Neural progenitor cell (in vitro differentiated cells): ENCODE results near the gene SLC25A52. TPM values are rescaled to one million over a fixed set of nuclear protein-coding genes. Genes with fewer than 3 reads are reported as not detected.

ENCODE experiments used
- DNase-seq: peaks from one replicate; pipeline ENCODE4 v3.0.0-alpha.2; 2016; ENCODE audit warnings: low spot score
- H2AFZ ChIP-seq: fragments of 200-600 bp; sonication (generic); replicated peaks from 2 replicates; pipeline ENCODE4 v1.6.1; 2016; ENCODE audit warnings: antibody characterized with exemption
- H3F3A ChIP-seq: fragments of 200-600 bp; sonication (generic); 2 replicates; pipeline ENCODE4 v1.6.1; 2016; ENCODE audit warnings: antibody characterized with exemption, low read depth
- H3K27ac ChIP-seq: fragments of 200-600 bp; sonication (generic); 2 replicates; pipeline ENCODE4 v1.5.1; 2016; ENCODE audit warnings: mild to moderate bottlenecking
- H3K27me3 ChIP-seq: fragments of 200-600 bp; sonication (generic); 2 replicates; pipeline ENCODE4 v1.6.1; 2016; ENCODE audit warnings: mild to moderate bottlenecking, moderate library complexity
- H3K36me3 ChIP-seq: fragments of 200-600 bp; sonication (generic); 2 replicates; pipeline ENCODE4 v1.5.1; 2016
- H3K4me1 ChIP-seq: fragments of 200-600 bp; sonication (generic); 2 replicates; pipeline ENCODE4 v1.6.1; 2016; ENCODE audit warnings: mixed run types
- H3K4me2 ChIP-seq: fragments of 200-600 bp; sonication (generic); 2 replicates; pipeline ENCODE4 v1.6.1; 2016
- H3K4me3 ChIP-seq: fragments of 200-600 bp; sonication (generic); 2 replicates; pipeline ENCODE4 v1.5.1; 2016
- H3K79me2 ChIP-seq: fragments of 200-600 bp; sonication (generic); 2 replicates; pipeline ENCODE4 v1.6.1; 2016; ENCODE audit warnings: low read depth
- H3K9ac ChIP-seq: fragments of 200-600 bp; sonication (generic); 2 replicates; pipeline ENCODE4 v1.6.1; 2016
- H3K9me3 ChIP-seq: fragments of 200-600 bp; sonication (generic); 2 replicates; pipeline ENCODE4 v1.5.1; 2016; ENCODE audit warnings: low read depth
- H4K20me1 ChIP-seq: fragments of 200-600 bp; sonication (generic); 2 replicates; pipeline ENCODE4 v1.6.1; 2016; ENCODE audit warnings: low read depth
- H3K27ac Mint-ChIP-seq: 3 replicates; pipeline ENCODE4 v1.8.0; 2021; ENCODE audit warnings: mixed read lengths
- H3K27me3 Mint-ChIP-seq: 2 replicates; pipeline ENCODE4 v1.8.0; 2022; ENCODE audit warnings: low read depth, mild to moderate bottlenecking, inconsistent platforms, moderate library complexity, mixed read lengths; ENCODE audit not compliant: insufficient read depth
- H3K36me3 Mint-ChIP-seq: 3 replicates; pipeline ENCODE4 v1.8.0; 2021; ENCODE audit warnings: mixed read lengths
- H3K4me1 Mint-ChIP-seq: 3 replicates; pipeline ENCODE4 v1.8.0; 2021; ENCODE audit warnings: mixed read lengths
- H3K4me3 Mint-ChIP-seq: 3 replicates; pipeline ENCODE4 v1.8.0; 2021; ENCODE audit warnings: mild to moderate bottlenecking, moderate library complexity, mixed read lengths
- H3K9me3 Mint-ChIP-seq: 3 replicates; pipeline ENCODE4 v1.8.0; 2020; ENCODE audit warnings: mixed read lengths
- EZH2 ChIP-seq: fragments of 200-600 bp; sonication (generic); IDR thresholded peaks from 2 replicates; pipeline ENCODE4 v1.6.1; 2017; ENCODE audit warnings: antibody characterized with exemption, mild to moderate bottlenecking, moderate library complexity
- EZH2phosphoT487 ChIP-seq: fragments of 200-600 bp; sonication (generic); IDR thresholded peaks from 2 replicates; pipeline ENCODE4 v1.6.1; 2017; ENCODE audit warnings: antibody characterized with exemption
- total RNA-seq: library from RNA; depleted of rRNA; stranded (reverse); fragments of >200 nt; gene quantifications from 2 replicates; pipeline ENCODE4 v1.2.3, GENCODE V29; 2015; ENCODE audit warnings: low replicate concordance
- TF ChIP-seq, protein P1 (sequence below): fragments of 200-600 bp; sonication (generic); IDR thresholded peaks from 2 replicates; pipeline ENCODE4 v1.5.1; 2017; ENCODE audit warnings: antibody characterized with exemption, mild to moderate bottlenecking

The SLC25A52 gene
- total RNA-seq, 1 donor from 2014 or later, result not detected

DNA sequence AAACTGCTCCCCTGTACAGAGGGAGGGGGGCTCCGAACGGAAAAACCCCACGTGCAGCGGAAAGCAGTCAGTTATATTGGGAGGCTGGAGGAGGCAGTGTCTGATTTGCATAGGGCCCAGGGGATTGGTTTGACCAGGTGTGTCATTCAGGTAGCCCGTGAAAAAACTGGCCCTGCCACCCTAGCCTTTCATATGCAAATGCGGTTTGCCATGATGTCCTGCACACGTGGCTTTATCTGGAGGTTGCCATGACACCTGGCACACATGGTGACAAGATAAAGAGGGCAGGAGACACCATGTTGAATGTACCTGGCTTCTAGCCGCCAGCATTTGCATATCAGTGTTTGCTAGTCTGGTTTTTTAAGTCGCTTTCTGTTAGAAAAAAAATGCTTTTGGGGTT, 20.5 kb downstream of the SLC25A52 start:
- H3K4me3 Mint-ChIP-seq, result no peak overlapping the region
- H3K9me3 Mint-ChIP-seq, result peaks cover 11% of the 10 kb centered on the region
- no peaks in the 10 kb centered on the region for H3K4me1 Mint-ChIP-seq
- no peaks in the 10 kb centered on the region for H4K20me1 ChIP-seq
- TF ChIP-seq EZH2, result no peak
- TF ChIP-seq, protein P1, sequence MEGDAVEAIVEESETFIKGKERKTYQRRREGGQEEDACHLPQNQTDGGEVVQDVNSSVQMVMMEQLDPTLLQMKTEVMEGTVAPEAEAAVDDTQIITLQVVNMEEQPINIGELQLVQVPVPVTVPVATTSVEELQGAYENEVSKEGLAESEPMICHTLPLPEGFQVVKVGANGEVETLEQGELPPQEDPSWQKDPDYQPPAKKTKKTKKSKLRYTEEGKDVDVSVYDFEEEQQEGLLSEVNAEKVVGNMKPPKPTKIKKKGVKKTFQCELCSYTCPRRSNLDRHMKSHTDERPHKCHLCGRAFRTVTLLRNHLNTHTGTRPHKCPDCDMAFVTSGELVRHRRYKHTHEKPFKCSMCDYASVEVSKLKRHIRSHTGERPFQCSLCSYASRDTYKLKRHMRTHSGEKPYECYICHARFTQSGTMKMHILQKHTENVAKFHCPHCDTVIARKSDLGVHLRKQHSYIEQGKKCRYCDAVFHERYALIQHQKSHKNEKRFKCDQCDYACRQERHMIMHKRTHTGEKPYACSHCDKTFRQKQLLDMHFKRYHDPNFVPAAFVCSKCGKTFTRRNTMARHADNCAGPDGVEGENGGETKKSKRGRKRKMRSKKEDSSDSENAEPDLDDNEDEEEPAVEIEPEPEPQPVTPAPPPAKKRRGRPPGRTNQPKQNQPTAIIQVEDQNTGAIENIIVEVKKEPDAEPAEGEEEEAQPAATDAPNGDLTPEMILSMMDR, result no peak
- TF ChIP-seq EZH2phosphoT487, result no peak
- H3K27me3 Mint-ChIP-seq, result peaks cover 2% of the 10 kb centered on the region
- H3K36me3 Mint-ChIP-seq, result no peaks in the 10 kb centered on the region
- no peaks in the 10 kb centered on the region for H3F3A ChIP-seq
- H2AFZ ChIP-seq, result no peak overlapping the region
- no peak overlapping the region for H3K4me2 ChIP-seq
- no peak overlapping the region for H3K4me3 ChIP-seq
- H3K27ac ChIP-seq, result no peak overlapping the region
- H3K27ac Mint-ChIP-seq, result no peak overlapping the region
- no peak for DNase-seq
- no peaks in the 10 kb centered on the region for H3K4me1 ChIP-seq
- H3K9me3 ChIP-seq, result no peaks in the 10 kb centered on the region
- H3K79me2 ChIP-seq, result no peaks in the 10 kb centered on the region
- no peaks in the 10 kb centered on the region for H3K27me3 ChIP-seq
- no peak overlapping the region for H3K9ac ChIP-seq
- H3K36me3 ChIP-seq, result no peaks in the 10 kb centered on the region

DNA sequence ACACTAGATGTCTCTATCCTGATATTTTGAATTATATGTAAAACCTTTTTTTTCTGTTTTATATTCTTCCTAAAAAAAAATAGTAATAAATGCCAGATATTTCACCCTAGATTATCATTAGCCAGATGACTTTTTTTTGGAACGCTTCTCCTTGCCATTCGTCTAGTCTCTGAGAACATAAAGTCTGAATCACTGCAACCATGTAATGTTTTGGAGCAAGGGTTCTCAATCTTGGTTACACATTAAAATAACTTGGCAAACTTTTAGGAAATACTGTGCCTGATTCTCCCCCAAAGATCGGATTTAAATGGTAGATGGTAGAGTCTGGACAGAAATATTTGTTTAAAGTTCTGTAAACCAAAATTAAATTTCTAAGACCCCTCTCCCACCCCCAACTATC, 21.0 kb downstream of the SLC25A52 start:
- TF ChIP-seq EZH2phosphoT487, result no peak
- TF ChIP-seq EZH2, result no peak
- TF ChIP-seq, protein P1, result no peak
- Histone ChIP-seq H3K79me2 (no peaks in the 10 kb centered on the region), H3K27me3 (no peaks in the 10 kb centered on the region), H3K9me3 (no peaks in the 10 kb centered on the region), H3K36me3 (no peaks in the 10 kb centered on the region), H3K4me2 (no peak overlapping the region), H3K27ac (no peak overlapping the region), H3K4me3 (no peak overlapping the region), H4K20me1 (no peaks in the 10 kb centered on the region), H3K9ac (no peak overlapping the region), H2AFZ (no peak overlapping the region), H3K4me1 (no peaks in the 10 kb centered on the region), H3F3A (no peaks in the 10 kb centered on the region)
- no peak overlapping the region for H3K27ac Mint-ChIP-seq
- peaks cover 2% of the 10 kb centered on the region for H3K27me3 Mint-ChIP-seq
- H3K4me1 Mint-ChIP-seq, result no peaks in the 10 kb centered on the region
- no peak overlapping the region for H3K4me3 Mint-ChIP-seq
- no peak for DNase-seq
- peaks cover 11% of the 10 kb centered on the region for H3K9me3 Mint-ChIP-seq
- H3K36me3 Mint-ChIP-seq, result no peaks in the 10 kb centered on the region

DNA sequence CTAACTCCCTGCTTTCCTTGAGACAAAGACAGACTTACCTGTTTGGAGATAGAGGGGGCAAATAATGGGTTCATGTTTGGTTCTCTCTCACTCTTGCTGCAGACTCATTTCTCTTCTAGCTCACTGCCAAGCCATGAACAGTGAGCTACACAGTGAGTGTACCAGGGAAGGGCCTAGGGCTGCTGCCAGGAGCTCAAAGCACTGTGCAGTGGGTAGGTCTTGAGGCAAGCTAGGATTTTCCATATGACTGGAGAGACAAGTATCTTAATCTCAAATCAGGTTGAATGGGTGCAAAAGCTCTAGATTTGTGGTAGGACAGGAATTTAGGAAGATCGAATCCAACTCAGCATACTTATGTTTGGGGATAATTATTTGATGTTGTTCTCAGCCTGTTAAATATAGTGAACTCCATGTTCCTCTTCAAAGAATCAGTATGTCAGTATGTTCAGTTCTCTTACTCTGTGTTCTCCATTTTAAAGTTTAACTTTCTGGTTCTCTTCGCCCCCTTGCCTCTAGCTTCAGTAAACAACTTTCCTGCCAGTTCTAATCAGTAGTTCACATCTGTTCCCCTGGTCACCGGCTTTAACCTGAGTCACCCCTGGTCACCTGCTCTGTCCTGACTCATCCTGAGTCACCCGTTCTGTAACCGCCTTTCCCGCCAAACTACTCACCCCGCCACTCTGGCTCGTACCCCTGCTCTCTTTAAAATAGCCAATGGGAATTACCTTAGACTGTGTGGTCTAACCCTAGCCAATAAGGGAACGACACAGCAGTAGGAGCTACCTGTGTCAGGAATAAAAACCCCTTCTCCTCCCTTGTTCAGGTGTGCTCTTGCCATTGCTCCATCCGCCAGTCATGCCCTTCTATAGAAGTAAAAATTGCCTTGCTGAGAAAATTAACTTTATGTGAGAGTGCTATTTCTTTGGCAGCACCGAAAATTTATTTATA, 21.9 kb downstream of the SLC25A52 start:
- Histone ChIP-seq H3K36me3 (no peaks in the 10 kb centered on the region), H4K20me1 (no peaks in the 10 kb centered on the region), H3K9ac (no peak overlapping the region), H3K27me3 (no peaks in the 10 kb centered on the region), H3K79me2 (no peaks in the 10 kb centered on the region), H3K4me1 (no peaks in the 10 kb centered on the region), H3K9me3 (no peaks in the 10 kb centered on the region), H3K27ac (no peak overlapping the region), H3K4me3 (no peak overlapping the region), H2AFZ (no peak overlapping the region), H3K4me2 (no peak overlapping the region), H3F3A (no peaks in the 10 kb centered on the region)
- Mint-ChIP-seq H3K9me3 (peaks cover 11% of the 10 kb centered on the region), H3K36me3 (no peaks in the 10 kb centered on the region), H3K4me1 (no peaks in the 10 kb centered on the region), H3K27ac (no peak overlapping the region), H3K27me3 (peaks cover 2% of the 10 kb centered on the region), H3K4me3 (no peak overlapping the region)
- DNase-seq, result no peak
- TF ChIP-seq, protein P1, result no peak
- no peak for TF ChIP-seq EZH2
- no peak for TF ChIP-seq EZH2phosphoT487
